Large intestine (tissue), 3 donors: ENCODE data around the gene KRT9. TPM values are rescaled to one million over a fixed set of nuclear protein-coding genes. Genes with fewer than 3 reads are reported as not detected.
A peak's percentile ranks its signal among the peaks of the same experiment; 100 is the strongest.
"Not testable (repeated sequence)": the region's sequence is repeated elsewhere in the genome, so short reads cannot be mapped to it uniquely, and the experiment has no call there.

Source experiments
- DNase-seq, 2 donors: peaks; one replicate each; pipeline versions ENCODE4 v3.0.0 to v3.0.0-alpha.2; 2013
- H3K27ac ChIP-seq: one replicate; pipeline ENCODE4 v1.5.1; 2013; ENCODE audit warnings: low read length
- H3K27me3 ChIP-seq: 2 replicates; pipeline ENCODE4 v1.6.1; 2013; ENCODE audit warnings: low read length; ENCODE audit not compliant: control insufficient read depth, insufficient read depth
- H3K36me3 ChIP-seq: 2 replicates; pipeline ENCODE4 v1.6.1; 2013; ENCODE audit warnings: low read length; ENCODE audit not compliant: control insufficient read depth, insufficient read depth
- H3K4me1 ChIP-seq: one replicate; pipeline ENCODE4 v1.6.1; 2013; ENCODE audit warnings: low read length; ENCODE audit not compliant: control insufficient read depth, insufficient read depth
- H3K4me3 ChIP-seq: one replicate; pipeline ENCODE4 v1.5.1; 2013; ENCODE audit warnings: low read length
- H3K9me3 ChIP-seq: one replicate; pipeline ENCODE4 v1.6.1; 2013; ENCODE audit warnings: mild to moderate bottlenecking, low read depth, low read length, moderate library complexity; ENCODE audit not compliant: control insufficient read depth
- WGBS: methylation state at CpG from one replicate; pipeline ENCODE4 v1.1.5; 2013; ENCODE audit warnings: low lambda C conversion rate; ENCODE audit not compliant: insufficient coverage; 5-methylcytosine and 5-hydroxymethylcytosine counted together
- polyA plus RNA-seq: library from polyadenylated mRNA; unstranded; fragments of 120-200 nt; gene quantifications from one replicate; pipeline ENCODE4 v1.2.1, GENCODE V29; 2013

The KRT9 gene
- polyA plus RNA-seq, 1 donor = not detected

DNA sequence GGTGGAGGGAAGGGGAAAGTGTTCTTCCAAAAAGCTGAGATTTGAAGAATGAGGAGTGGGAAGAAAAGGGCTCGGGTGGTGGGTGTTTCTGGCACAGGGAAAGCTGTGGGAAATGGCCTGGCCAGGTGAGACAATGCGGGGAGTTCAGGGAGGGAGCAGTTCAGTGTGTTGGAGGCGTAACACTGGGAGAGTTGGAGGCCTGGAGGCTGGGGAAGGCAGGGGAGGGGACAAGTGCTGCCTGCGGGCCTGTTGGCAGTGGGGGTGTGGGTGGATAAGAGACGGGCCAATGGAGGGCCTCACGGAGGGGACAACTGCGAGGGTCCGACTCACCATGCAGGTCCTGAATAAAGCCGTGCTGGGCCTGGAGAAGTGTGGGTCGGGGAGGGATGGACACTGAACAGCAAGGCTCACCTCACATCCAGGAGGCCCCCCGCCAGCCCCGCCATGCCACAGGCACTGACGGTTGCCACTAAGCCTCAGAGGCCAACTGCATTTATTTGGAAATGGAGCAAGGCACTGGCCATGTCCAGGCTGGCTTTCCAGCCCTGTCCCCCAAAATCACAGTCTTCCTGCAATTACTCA, 25.9 kb downstream of the KRT9 start:
- Histone ChIP-seq H3K9me3 (peaks cover 5% of the 10 kb centered on the region), H3K27me3 (peaks cover 28% of the 10 kb centered on the region), H3K36me3 (no peaks in the 10 kb centered on the region), H3K4me3 (no peak overlapping the region), H3K27ac (no peak overlapping the region), H3K4me1 (peaks cover 32% of the 10 kb centered on the region)
- no peak for DNase-seq
- WGBS = no CpG with 5 or more reads among the region's 13 CpGs

DNA sequence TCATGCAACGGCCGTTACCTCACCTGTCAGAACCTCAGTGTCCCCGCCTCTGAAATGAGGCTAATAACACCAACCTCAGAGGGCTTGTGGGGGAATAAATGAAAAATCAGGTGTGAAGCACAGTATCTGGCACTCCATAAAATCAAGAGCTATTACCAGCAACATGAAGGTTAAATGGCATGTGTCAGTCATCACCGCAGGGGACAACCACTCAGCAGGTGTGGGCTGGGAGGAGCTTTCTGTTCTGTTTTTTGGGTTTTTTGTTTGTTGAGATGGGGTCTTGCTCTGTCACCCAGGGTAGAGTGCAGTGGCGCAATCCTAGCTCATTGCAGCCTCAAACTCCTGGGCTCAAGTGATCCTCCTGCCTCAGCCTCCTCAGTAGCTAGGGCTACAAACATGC, 26.9 kb downstream of the KRT9 start:
- Histone ChIP-seq H3K4me1 (peaks cover 32% of the 10 kb centered on the region), H3K27ac (peak overlapping the region; percentile 16), H3K4me3 (no peak overlapping the region), H3K9me3 (peaks cover 5% of the 10 kb centered on the region), H3K27me3 (peaks cover 38% of the 10 kb centered on the region), H3K36me3 (no peaks in the 10 kb centered on the region)
- DNase-seq = no peak
- WGBS = no CpG with 5 or more reads among the region's 5 CpGs

DNA sequence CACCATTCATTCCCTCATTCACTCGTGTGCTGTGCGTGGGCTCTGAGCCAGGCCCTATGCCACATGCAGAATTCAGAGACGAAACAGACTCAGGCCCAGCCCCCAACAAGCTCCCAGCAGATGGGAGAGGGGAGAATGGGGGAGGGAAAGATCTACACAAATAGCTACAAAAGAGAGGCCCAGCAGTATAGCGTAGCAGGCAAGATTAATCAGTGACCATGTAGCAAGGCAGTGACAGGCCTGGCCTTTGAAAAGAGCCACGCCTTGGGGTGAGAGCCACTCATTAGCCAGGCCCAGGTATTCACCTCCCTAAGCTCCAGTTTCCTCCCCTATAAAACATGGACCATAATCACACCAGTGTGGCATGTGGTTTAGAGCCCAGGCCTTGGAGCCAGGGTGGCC, 27.4 kb downstream of the KRT9 start:
- Histone ChIP-seq H3K36me3 (no peaks in the 10 kb centered on the region), H3K27me3 (peaks cover 41% of the 10 kb centered on the region), H3K9me3 (peaks cover 5% of the 10 kb centered on the region), H3K27ac (peak overlapping the region; percentile 16), H3K4me1 (peaks cover 28% of the 10 kb centered on the region), H3K4me3 (no peak overlapping the region)
- WGBS = no CpG with 5 or more reads among the region's 5 CpGs
- DNase-seq = peak in 1 of 2 donors; percentile 79

DNA sequence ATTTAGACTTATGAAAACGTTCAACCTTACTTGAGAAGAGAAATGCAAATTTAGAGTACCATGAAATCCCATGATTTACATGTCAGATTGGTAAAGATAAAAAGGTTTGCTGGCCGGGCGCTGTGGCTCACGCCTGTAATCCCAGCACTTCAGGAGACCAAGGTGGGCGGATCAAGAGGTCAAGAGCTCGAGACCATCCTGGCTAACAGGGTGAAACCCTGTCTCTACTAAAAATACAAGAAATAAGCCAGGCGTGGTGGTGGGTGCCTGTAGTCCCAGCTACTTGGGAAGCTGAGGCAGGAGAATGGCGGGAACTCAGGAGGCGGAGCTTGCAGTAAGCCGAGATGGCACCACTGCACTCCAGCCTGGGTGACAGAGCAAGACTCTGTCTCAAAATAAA, 29.1 kb downstream of the KRT9 start:
- peaks cover 49% of the 10 kb centered on the region for H3K27me3 ChIP-seq
- not testable (repeated sequence) for H3K36me3 ChIP-seq, H3K27ac ChIP-seq, H3K4me3 ChIP-seq, DNase-seq, H3K9me3 ChIP-seq
- H3K4me1 ChIP-seq = peaks cover 16% of the 10 kb centered on the region
- WGBS = 23% methylated on average over 4 of the region's 10 CpGs

DNA sequence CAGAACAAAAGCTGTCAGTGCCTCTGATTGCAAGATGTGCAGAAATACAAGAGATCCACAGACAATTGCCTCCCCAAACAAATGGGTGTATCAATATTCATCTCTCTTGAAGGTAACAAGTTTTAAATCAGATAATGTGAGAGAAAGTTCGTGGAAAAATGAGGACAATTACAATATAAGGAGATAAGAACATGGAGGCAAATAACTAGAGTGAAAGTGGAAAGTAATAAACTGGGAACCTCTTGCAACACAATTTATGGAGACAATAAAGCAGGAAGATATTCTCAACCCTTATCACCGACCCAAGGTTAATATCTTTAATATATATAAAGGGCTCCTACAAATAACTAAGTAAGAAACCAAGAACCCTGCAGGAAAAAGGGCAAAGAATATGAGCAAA, 29.5 kb downstream of the KRT9 start:
- H3K4me3 ChIP-seq = no peak overlapping the region
- DNase-seq = peak in 1 of 2 donors; percentile 81
- peaks cover 16% of the 10 kb centered on the region for H3K4me1 ChIP-seq
- peaks cover 51% of the 10 kb centered on the region for H3K27me3 ChIP-seq
- no peaks in the 10 kb centered on the region for H3K36me3 ChIP-seq
- no CpG with 5 or more reads among the region's 2 CpGs for WGBS
- H3K27ac ChIP-seq = no peak overlapping the region
- peaks cover 5% of the 10 kb centered on the region for H3K9me3 ChIP-seq

DNA sequence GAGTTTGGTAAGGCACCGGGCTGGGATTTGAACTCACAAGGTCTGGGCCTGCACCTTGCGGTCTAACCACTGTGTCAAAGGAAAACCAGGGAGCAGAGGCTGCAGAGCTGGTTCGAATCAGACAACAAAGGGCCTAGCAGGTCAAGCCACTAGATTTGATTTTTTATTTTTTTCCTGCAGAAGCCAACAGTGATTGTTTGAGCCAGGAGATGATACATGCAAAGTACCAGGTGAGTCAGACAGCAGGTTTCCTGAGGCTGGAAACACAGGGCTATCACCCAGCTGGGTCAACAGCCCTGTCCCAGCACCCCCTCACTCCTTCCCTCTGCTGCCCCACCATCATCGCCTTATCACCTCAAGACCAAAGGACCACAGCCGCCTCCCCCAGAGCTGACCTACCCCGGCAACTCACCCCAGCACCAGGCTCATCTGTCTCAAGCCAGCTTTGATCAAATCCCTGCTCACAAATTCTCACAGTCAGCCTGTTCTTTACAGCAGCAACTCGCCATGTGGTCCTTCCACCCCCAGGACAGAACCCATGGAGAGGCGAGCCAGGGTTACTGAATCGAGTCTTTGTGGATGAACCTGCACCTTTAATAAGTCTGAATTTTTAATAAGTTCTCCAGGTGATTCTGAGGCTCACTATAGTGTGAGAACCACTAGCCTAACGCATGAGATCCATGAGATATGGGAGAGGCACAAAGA, 30.8 kb downstream of the KRT9 start:
- no peak for DNase-seq
- Histone ChIP-seq H3K27me3 (peaks cover 53% of the 10 kb centered on the region), H3K4me1 (peaks cover 22% of the 10 kb centered on the region), H3K4me3 (no peak overlapping the region), H3K9me3 (no peaks in the 10 kb centered on the region), H3K36me3 (no peaks in the 10 kb centered on the region), H3K27ac (no peak overlapping the region)
- no CpG with 5 or more reads among the region's 10 CpGs for WGBS

DNA sequence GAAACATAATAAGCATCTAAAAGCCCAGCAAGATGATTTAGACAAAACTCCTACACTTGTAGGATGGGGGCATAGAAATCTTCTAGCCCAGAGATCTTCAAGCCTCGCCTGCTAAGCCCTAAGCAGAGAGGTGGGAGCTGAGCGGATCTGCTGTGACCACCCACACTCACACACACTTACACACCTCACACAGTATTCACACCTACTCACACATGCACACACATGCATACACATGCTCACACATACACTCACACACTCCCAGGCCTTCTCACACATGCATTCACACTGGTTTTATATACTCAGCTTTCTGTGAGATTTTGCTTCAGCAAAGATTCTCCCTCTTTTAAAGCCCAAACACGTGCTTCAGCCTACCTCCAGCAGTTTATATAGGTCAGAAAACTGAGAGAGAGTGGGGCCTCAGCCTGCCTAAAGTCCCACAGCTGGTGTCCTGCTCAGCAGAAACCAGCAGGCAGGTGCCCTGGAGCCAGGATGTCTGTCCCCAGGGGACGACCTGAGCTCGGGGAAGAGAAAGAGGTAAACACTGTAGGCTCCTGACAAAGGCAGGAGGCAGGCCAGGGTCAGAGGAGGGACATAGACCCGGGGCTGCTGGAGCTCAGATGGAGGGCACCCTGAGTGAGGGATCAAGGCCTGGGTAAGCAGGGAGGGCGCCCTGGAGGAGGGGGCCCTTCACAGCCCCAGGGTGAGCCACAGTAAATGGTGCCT, 31.7 kb downstream of the KRT9 start:
- Histone ChIP-seq H3K27ac (no peak overlapping the region), H3K27me3 (peaks cover 61% of the 10 kb centered on the region), H3K4me1 (peaks cover 28% of the 10 kb centered on the region), H3K36me3 (no peaks in the 10 kb centered on the region), H3K4me3 (no peak overlapping the region), H3K9me3 (no peaks in the 10 kb centered on the region)
- no peak for DNase-seq
- WGBS = no CpG with 5 or more reads among the region's 7 CpGs

DNA sequence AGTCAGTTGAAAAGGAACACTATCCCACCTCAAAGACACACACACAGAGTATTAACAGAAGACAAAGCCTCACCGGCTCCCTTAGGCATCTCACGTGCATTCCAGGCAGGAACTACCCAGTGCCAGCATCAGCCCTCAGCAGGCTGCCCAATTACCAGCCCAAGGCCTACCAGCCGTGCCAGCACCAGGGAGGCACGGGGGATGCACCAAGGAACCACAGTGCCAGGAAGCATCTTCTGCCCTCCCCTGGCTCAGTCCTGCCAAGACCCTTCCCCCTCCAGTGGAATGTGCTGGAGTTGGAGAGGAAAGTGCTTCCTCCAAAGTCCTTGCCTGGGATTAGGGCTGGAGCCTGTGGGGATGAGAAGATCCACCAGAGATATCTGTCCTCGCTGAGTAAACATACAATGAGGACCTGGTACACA, 32.8 kb downstream of the KRT9 start:
- WGBS = no CpG with 5 or more reads among the region's 5 CpGs
- peaks cover 18% of the 10 kb centered on the region for H3K4me1 ChIP-seq
- no peak overlapping the region for H3K27ac ChIP-seq
- no peaks in the 10 kb centered on the region for H3K36me3 ChIP-seq
- H3K27me3 ChIP-seq = peaks cover 61% of the 10 kb centered on the region
- H3K4me3 ChIP-seq = no peak overlapping the region
- DNase-seq = no peak
- no peaks in the 10 kb centered on the region for H3K9me3 ChIP-seq

DNA sequence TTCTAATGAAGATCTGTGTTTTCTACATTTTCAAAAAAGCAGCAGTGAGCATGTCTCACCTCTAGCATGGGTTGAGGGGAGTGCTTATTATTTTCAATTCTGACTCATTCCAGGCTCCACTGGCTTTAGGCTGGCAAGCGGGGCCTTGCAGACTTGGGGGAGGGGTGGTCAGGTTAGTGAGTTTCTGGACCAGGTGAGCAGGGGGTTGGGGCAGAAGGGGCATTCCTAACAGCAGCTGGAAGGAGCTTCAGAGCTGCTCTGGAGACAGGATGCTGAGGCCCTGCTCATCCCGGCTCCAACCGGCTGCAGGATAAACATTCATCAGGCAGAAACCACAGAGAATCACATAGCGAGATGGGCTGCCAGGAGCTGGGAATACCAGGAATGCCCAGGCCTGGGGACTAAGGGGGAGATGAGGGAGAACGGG, 33.3 kb downstream of the KRT9 start:
- DNase-seq = no peak

DNA sequence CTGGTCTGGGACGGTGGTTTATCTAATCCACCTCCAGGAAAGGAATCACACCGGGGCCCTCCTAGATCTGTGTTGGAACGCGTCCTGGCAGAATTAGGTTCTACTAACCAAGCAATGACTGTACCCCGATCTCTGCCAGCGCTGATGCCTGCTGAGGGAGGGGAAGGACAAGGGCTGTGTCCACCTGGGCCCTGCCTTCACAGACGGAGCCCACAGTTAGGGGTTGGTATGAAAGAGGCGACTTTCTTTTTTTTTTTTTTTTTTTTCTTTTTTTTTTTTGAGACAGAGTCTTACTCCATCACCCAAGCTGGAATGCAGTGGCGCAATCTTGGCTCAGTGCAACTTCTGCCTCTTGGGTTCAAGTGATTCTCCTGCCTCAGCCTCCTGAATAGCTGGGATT, 33.9 kb downstream of the KRT9 start:
- no peak for DNase-seq
- Histone ChIP-seq H3K4me1 (peaks cover 17% of the 10 kb centered on the region), H3K9me3 (no peaks in the 10 kb centered on the region), H3K36me3 (no peaks in the 10 kb centered on the region), H3K4me3 (no peak overlapping the region), H3K27me3 (peaks cover 66% of the 10 kb centered on the region), H3K27ac (no peak overlapping the region)
- no CpG with 5 or more reads among the region's 9 CpGs for WGBS

More for the DNA sequence above, 33.3 kb downstream of the KRT9 start:
- Histone ChIP-seq H3K27me3 (peaks cover 63% of the 10 kb centered on the region), H3K27ac (no peak overlapping the region), H3K4me3 (no peak overlapping the region), H3K9me3 (no peaks in the 10 kb centered on the region), H3K4me1 (peaks cover 17% of the 10 kb centered on the region), H3K36me3 (no peaks in the 10 kb centered on the region)
- no CpG with 5 or more reads among the region's 5 CpGs for WGBS
